GM12878 (cell line): ENCODE results near the gene ZNF17. TPM values are rescaled to one million over a fixed set of nuclear protein-coding genes. Genes with fewer than 3 reads are reported as not detected.

Source experiments
- CEBPB ChIP-seq, 2 experiments: fragments of 150-350 bp in 1 of 2; IDR thresholded peaks; 2 replicates each; pipeline ENCODE4 v1.6.1; 2012 to 2014; ENCODE audit warnings: low read depth in 2 of 2, low read length in 2 of 2, borderline replicate concordance in 1 of 2, inconsistent platforms in 1 of 2
- CREB1 ChIP-seq: IDR thresholded peaks from 2 replicates; pipeline ENCODE4 v1.6.1; 2012; ENCODE audit warnings: low read depth, mild to moderate bottlenecking, inconsistent platforms
- E2F8 ChIP-seq: fragments of 450-650 bp; IDR thresholded peaks from 2 replicates; pipeline ENCODE4 v1.6.1; 2018; ENCODE audit warnings: mild to moderate bottlenecking, low read depth, moderate library complexity; ENCODE audit not compliant: partially characterized antibody
- ETV6 ChIP-seq, 2 experiments: fragments of 450-650 bp in 1 of 2; IDR thresholded peaks in 1 of 2; conservative IDR thresholded peaks in 1 of 2; 2 replicates each; pipeline ENCODE4 v1.6.1; 2014; ENCODE audit warnings: antibody characterized with exemption in 1 of 2, borderline replicate concordance in 1 of 2, low read depth in 1 of 2, mild to moderate bottlenecking in 1 of 2, moderate library complexity in 1 of 2
- EZH2 ChIP-seq: IDR thresholded peaks from 2 replicates; pipeline ENCODE4 v1.6.1; 2012; ENCODE audit warnings: low read depth, mild to moderate bottlenecking, control low read depth, inconsistent platforms, low read length, borderline replicate concordance; ENCODE audit not compliant: control insufficient read depth
- IKZF2 ChIP-seq, 2 experiments: fragments of 450-650 bp; IDR thresholded peaks; 2 replicates each; pipeline ENCODE4 v1.6.1; 2017; ENCODE audit warnings: mild to moderate bottlenecking in 2 of 2, moderate library complexity in 2 of 2
- IRF4 ChIP-seq: IDR thresholded peaks from 2 replicates; pipeline ENCODE4 v1.6.1; 2011; ENCODE audit warnings: low read depth, low read length
- LARP7 ChIP-seq: fragments of 450-650 bp; IDR thresholded peaks from 2 replicates; pipeline ENCODE4 v1.6.1; 2017; ENCODE audit warnings: mild to moderate bottlenecking
- MAX ChIP-seq: IDR thresholded peaks from 2 replicates; pipeline ENCODE4 v1.6.1; 2012; ENCODE audit warnings: low read depth, low read length, improper control_type of control experiment
- MEF2A ChIP-seq: IDR thresholded peaks from 2 replicates; pipeline ENCODE4 v1.6.1; 2011; ENCODE audit warnings: low read depth, mild to moderate bottlenecking, low read length, moderate library complexity; ENCODE audit not compliant: insufficient read depth
- MYB ChIP-seq: fragments of 150-350 bp; IDR thresholded peaks from 2 replicates; pipeline ENCODE4 v1.6.1; 2014; ENCODE audit warnings: mild to moderate bottlenecking, low read depth, low read length, borderline replicate concordance
- NBN ChIP-seq: fragments of 450-650 bp; IDR thresholded peaks from 2 replicates; pipeline ENCODE4 v1.6.1; 2016
- NFIC ChIP-seq: IDR thresholded peaks from 2 replicates; pipeline ENCODE4 v1.6.1; 2012; ENCODE audit warnings: low read depth, mild to moderate bottlenecking, inconsistent platforms, low read length, moderate library complexity
- PAX5 ChIP-seq: IDR thresholded peaks from 2 replicates; pipeline ENCODE4 v1.6.1; 2011; ENCODE audit warnings: low read depth, low read length, borderline replicate concordance
- RBBP5 ChIP-seq: fragments of 200-600 bp; sonication (generic); conservative IDR thresholded peaks from 2 replicates; pipeline ENCODE4 v1.6.1; 2016
- RFX5 ChIP-seq: IDR thresholded peaks from 2 replicates; pipeline ENCODE4 v1.6.1; 2011; ENCODE audit warnings: low read depth, low read length, improper control_type of control experiment
- STAT3 ChIP-seq: IDR thresholded peaks from 2 replicates; pipeline ENCODE4 v1.6.1; 2011; ENCODE audit warnings: low read depth, low read length, improper control_type of control experiment
- TAF1 ChIP-seq: IDR thresholded peaks from 2 replicates; pipeline ENCODE4 v1.6.1; 2011; ENCODE audit warnings: mild to moderate bottlenecking, low read depth, low read length, borderline replicate concordance
- TCF3 ChIP-seq: IDR thresholded peaks from 2 replicates; pipeline ENCODE4 v1.6.1; 2012; ENCODE audit warnings: low read depth, mild to moderate bottlenecking, low read length, borderline replicate concordance; ENCODE audit not compliant: insufficient read depth
- ZNF592 ChIP-seq: fragments of 450-650 bp; IDR thresholded peaks from 2 replicates; pipeline ENCODE4 v1.6.1; 2017; ENCODE audit warnings: mild to moderate bottlenecking, moderate library complexity
- polyA plus RNA-seq, 11 experiments: library from polyadenylated mRNA; depleted of rRNA in 4 of 11; unstranded in 6 of 11; stranded (reverse) in 5 of 11; fragments of >200 nt; fragmentation: Nextera tagmentation in 4 of 11; fragmentation: Illumina TruSeq in 1 of 11; extraction: Ambion mirVana in 4 of 11; extraction: Trizol in 1 of 11; gene quantifications; 1 replicate in 1 of 11; 2 replicates in 10 of 11; pipeline versions ENCODE4 v1.2.1 to v1.2.3, GENCODE V29; 2011 to 2016; ENCODE audit warnings: inconsistent platforms in 2 of 11, missing spikeins in 2 of 11, low read depth in 1 of 11
- total RNA-seq, 4 experiments: library from RNA; depleted of rRNA in 3 of 4; stranded (reverse); fragments of >200 nt in 3 of 4; fragmentation: Illumina TruSeq in 1 of 4; extraction: Trizol in 1 of 4; gene quantifications; 2 replicates each; pipeline versions ENCODE4 v1.2.1 to v1.2.3, GENCODE V29; 2013 to 2021
- TF ChIP-seq, protein P1 (sequence below): IDR thresholded peaks from 2 replicates; pipeline ENCODE4 v1.6.1; 2012; ENCODE audit warnings: low read depth, low read length, improper control_type of control experiment

The ZNF17 gene
- total and polyA plus RNA-seq, 10 of the 15 experiments (the other 5 are each of a cell fraction or from before 2014, with no cell fraction given), result 4.4 to 11.3 (median 7.8) TPM

DNA sequence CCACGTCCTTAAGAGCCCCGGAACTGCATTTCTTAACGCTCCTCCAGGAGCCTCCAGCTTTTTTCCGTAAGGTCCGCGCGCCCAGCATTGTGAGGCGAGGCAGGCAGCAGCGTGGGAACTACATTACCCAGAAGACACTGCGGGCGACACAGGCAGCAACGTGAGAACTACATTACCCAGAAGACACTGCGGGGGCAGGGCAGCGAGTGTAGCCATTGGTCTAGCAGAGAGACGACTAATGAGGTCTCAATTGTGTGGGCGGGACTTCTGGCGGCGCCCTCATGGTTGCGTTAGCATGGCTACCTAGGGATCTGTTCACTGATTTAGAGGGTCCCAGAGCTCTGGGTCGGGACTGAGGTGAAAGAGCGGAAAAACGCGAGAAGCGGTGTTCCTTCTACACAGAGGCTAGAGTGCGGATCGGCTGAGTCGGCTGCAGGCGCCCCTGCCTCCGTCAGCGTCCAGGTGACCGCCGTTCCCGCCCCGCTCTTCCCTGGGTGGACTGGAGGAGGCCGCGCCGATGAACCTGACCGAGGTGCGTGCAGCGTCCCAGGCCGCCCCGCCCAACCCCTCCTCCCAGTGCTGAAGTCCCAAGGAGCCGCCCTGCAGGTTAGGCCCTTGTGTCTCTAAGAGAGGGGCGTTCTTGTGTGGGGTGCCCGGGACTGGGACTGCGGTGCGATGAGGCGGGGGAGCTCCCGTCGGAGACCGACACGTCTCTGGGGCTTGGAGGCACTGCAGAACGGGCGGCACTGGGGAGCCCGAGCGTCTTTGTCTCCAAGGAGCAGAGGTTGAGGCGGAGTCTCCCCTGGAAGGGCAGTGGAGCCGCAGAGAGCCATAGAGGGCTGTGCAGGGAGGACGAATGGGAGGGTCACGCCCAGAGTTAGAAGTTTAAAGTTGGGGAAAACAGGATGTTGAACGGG lies 24.4 kb downstream of the ZNF17 start, which contains the start of gene ZNF749 (continued):
- peak; percentile 55; the same call in 1 of the 2 replicates for TF ChIP-seq PAX5
- TF ChIP-seq STAT3, result no peak
- TF ChIP-seq NBN, result 0 out of 2 replicates have a peak, but pooled peaks have one; percentile 32
- TF ChIP-seq RFX5, result peak; percentile 46; the same call in 1 of the 2 replicates
- peak; percentile 95 for TF ChIP-seq CREB1
- no peak for TF ChIP-seq MEF2A
- no peak; a peak in 1 of 4 replicates for TF ChIP-seq IKZF2 (IDR thresholded peaks at IDR 0.05)
- no peak for TF ChIP-seq CEBPB (IDR thresholded peaks at IDR 0.05; ENCODE audit: borderline replicate concordance in 1 of 2, low read depth in 2 of 2, low read length in 2 of 2)
- no peak for TF ChIP-seq NFIC
- no peak for TF ChIP-seq E2F8
- TF ChIP-seq LARP7, result no peak
- no peak for TF ChIP-seq MYB
- TF ChIP-seq ETV6 (conservative IDR thresholded peaks at IDR 0.05 in 1 of 2, IDR thresholded peaks at IDR 0.05 in 1 of 2; ENCODE audit: borderline replicate concordance in 1 of 2, low read depth in 1 of 2), result no peak
- no peak for TF ChIP-seq IRF4
- TF ChIP-seq EZH2, result no peak
- TF ChIP-seq, protein P1, sequence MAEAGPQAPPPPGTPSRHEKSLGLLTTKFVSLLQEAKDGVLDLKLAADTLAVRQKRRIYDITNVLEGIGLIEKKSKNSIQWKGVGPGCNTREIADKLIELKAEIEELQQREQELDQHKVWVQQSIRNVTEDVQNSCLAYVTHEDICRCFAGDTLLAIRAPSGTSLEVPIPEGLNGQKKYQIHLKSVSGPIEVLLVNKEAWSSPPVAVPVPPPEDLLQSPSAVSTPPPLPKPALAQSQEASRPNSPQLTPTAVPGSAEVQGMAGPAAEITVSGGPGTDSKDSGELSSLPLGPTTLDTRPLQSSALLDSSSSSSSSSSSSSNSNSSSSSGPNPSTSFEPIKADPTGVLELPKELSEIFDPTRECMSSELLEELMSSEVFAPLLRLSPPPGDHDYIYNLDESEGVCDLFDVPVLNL, result peak; percentile 65; the same call in 1 of the 2 replicates
- no peak for TF ChIP-seq TCF3
- peak; percentile 59; the same call in 1 of the 2 replicates for TF ChIP-seq TAF1
- no peak; the same call in 1 of the 2 replicates for TF ChIP-seq MAX
- no peak for TF ChIP-seq RBBP5
- no peak for TF ChIP-seq ZNF592
